IPS-15b (cell line): ENCODE data around the gene ATOH8.

Experiments
- H3K27me3 ChIP-seq: one replicate; pipeline ENCODE4 v1.6.1; 2013; ENCODE audit warnings: low read length; ENCODE audit not compliant: control insufficient read depth, insufficient read depth
- H3K36me3 ChIP-seq: one replicate; pipeline ENCODE4 v1.6.1; 2013; ENCODE audit warnings: low read length; ENCODE audit not compliant: control insufficient read depth, insufficient read depth
- H3K4me1 ChIP-seq: one replicate; pipeline ENCODE4 v1.6.1; 2013; ENCODE audit warnings: mild to moderate bottlenecking, low read length; ENCODE audit not compliant: control insufficient read depth, insufficient read depth
- H3K4me3 ChIP-seq: one replicate; pipeline ENCODE4 v1.5.1; 2013; ENCODE audit warnings: low read depth, low read length
- H3K9ac ChIP-seq: one replicate; pipeline ENCODE4 v1.6.1; 2013; ENCODE audit warnings: low read depth, mild to moderate bottlenecking, low read length
- H3K9me3 ChIP-seq: one replicate; pipeline ENCODE4 v1.6.1; 2013; ENCODE audit warnings: mild to moderate bottlenecking, low read length; ENCODE audit not compliant: control insufficient read depth, insufficient read depth

Gene ATOH8

DNA sequence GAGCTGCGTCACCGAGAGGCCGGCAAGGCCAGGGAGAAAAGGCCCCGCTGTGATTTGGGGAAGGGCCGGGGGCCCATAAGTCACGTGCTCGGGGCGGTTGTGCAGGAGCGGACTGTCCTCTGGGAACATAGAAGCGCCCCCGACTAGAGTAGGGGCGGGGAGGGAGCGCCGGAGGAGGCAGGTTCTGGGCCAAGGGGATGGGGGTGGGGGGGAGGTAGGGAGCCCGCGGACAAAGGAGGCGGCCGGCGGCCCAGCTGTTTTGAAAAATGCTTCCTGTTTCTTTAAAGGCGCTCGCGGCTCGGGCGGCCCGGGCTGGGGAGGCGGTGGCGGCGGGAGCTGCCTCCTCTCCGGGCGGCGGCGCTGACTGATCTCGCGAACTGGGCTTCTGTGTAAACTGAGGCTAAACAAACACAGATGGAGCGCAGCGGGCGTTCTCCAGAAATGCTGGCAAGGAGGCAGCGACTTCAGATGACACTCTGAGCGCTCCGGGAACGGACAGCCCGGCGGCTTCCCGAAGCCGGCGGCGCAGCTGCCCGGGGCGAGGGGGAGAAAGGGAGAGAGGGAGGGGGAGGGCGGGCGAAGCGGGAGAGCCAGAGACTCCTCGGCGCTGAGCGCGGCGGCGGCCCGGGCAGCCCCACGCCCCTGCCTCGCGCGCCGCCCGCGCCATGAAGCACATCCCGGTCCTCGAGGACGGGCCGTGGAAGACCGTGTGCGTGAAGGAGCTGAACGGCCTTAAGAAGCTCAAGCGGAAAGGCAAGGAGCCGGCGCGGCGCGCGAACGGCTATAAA is at the start of gene ATOH8:
TSS of gene ATOH8 (plus strand) at position 467 of the 788 bp plus-strand sequence. CDS start at position 666, 199 bp downstream.
- peaks cover 68% of the 10 kb centered on the region for H3K27me3 ChIP-seq
- H3K36me3 ChIP-seq: no peaks in the 10 kb centered on the region
- peak within 1 kb of the TSS; percentile 68 for H3K4me3 ChIP-seq
- H3K4me1 ChIP-seq: peaks cover 4% of the 10 kb centered on the region
- peak within 1 kb of the TSS; percentile 73 for H3K9ac ChIP-seq
- H3K9me3 ChIP-seq: no peaks in the 10 kb centered on the region

GRCh38 chr2:85704038-85704437 is 49.8 kb upstream of the ATOH8 start:
- Histone ChIP-seq H3K9me3 (no peaks in the 10 kb centered on the region), H3K9ac (no peak overlapping the region), H3K36me3 (no peaks in the 10 kb centered on the region), H3K4me1 (peaks cover 17% of the 10 kb centered on the region), H3K27me3 (peaks cover 3% of the 10 kb centered on the region), H3K4me3 (no peak overlapping the region)

GRCh38 chr2:85704800-85705679 is 48.8 kb upstream of the ATOH8 start:
- no peaks in the 10 kb centered on the region for H3K9me3 ChIP-seq
- H3K27me3 ChIP-seq: peaks cover 3% of the 10 kb centered on the region
- peaks cover 17% of the 10 kb centered on the region for H3K4me1 ChIP-seq
- H3K36me3 ChIP-seq: no peaks in the 10 kb centered on the region
- no peak overlapping the region for H3K9ac ChIP-seq
- no peak overlapping the region for H3K4me3 ChIP-seq

DNA sequence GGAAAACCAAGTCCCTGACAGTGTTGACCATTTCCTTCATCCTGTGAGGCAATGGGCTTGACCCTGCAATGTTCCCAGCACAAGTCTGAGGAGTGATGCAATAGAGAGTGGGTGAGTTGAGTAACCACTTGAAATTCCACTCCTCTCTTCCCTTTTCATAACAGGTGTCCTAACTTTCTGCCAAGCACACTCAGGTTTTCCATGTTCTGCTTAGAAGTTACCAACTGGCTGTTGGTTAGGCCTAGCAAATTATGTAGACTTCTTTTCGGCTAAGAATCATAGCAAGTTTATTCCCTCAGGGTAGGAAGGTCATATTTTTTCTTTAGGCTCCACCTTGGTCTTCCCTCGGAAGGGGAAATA is 48.1 kb upstream of the ATOH8 start:
- peaks cover 17% of the 10 kb centered on the region for H3K4me1 ChIP-seq
- H3K4me3 ChIP-seq: no peak overlapping the region
- H3K9ac ChIP-seq: no peak overlapping the region
- no peaks in the 10 kb centered on the region for H3K36me3 ChIP-seq
- peaks cover 3% of the 10 kb centered on the region for H3K27me3 ChIP-seq
- no peaks in the 10 kb centered on the region for H3K9me3 ChIP-seq

GRCh38 chr2:85706063-85706462 is 47.7 kb upstream of the ATOH8 start:
- Histone ChIP-seq H3K36me3 (no peaks in the 10 kb centered on the region), H3K9me3 (no peaks in the 10 kb centered on the region), H3K4me3 (no peak overlapping the region), H3K9ac (no peak overlapping the region), H3K4me1 (peaks cover 17% of the 10 kb centered on the region), H3K27me3 (peaks cover 3% of the 10 kb centered on the region)

DNA sequence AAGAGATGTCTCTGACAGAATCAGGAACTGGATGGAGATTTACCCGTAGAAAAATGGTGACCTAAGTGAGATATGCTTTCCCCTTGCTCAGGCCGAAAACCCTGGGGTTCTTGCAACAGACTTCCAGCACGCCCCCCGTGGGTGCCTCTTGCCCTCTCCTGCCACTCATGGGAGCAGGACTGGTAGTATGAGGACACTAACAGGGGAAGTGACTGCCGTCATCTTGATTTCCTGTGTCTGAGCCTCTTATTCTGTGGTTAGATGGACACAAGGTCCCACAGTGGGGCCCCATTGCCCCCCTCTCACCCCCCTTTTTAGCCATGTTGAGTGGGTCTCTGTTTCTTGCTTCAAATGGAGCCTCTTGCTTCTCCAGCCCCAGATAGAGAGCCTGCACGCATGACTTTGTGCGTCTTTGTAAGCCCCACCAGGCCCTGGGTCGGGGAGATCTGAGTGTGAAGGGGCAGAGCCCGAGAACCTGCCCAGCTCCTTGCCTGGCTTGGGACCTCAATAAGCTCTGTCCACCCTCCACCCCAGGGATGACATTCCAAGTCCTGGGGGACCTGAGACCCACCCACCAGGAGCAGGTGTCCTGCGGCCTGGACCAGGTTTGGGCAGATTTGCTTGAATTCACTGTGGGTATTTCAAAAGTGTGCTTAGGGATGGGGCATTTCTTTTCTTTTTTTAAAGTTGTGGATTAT is 47.0 kb upstream of the ATOH8 start:
- H3K4me3 ChIP-seq: no peak overlapping the region
- peaks cover 13% of the 10 kb centered on the region for H3K4me1 ChIP-seq
- no peak overlapping the region for H3K9ac ChIP-seq
- H3K27me3 ChIP-seq: peaks cover 3% of the 10 kb centered on the region
- H3K9me3 ChIP-seq: no peaks in the 10 kb centered on the region
- no peaks in the 10 kb centered on the region for H3K36me3 ChIP-seq

GRCh38 chr2:85707304-85707703 is 46.5 kb upstream of the ATOH8 start:
- no peaks in the 10 kb centered on the region for H3K9me3 ChIP-seq
- H3K36me3 ChIP-seq: no peaks in the 10 kb centered on the region
- peaks cover 3% of the 10 kb centered on the region for H3K27me3 ChIP-seq
- H3K4me1 ChIP-seq: peaks cover 8% of the 10 kb centered on the region
- no peak overlapping the region for H3K9ac ChIP-seq
- H3K4me3 ChIP-seq: no peak overlapping the region

- H3K4me1 ChIP-seq: peaks cover 4% of the 10 kb centered on the region
- no peaks in the 10 kb centered on the region for H3K36me3 ChIP-seq
- H3K4me3 ChIP-seq: no peak overlapping the region
- peaks cover 3% of the 10 kb centered on the region for H3K27me3 ChIP-seq
- no peak overlapping the region for H3K9ac ChIP-seq
- H3K9me3 ChIP-seq: no peaks in the 10 kb centered on the region
Measured at GRCh38 chr2:85708641-85709040, 45.1 kb upstream of the ATOH8 start.

DNA sequence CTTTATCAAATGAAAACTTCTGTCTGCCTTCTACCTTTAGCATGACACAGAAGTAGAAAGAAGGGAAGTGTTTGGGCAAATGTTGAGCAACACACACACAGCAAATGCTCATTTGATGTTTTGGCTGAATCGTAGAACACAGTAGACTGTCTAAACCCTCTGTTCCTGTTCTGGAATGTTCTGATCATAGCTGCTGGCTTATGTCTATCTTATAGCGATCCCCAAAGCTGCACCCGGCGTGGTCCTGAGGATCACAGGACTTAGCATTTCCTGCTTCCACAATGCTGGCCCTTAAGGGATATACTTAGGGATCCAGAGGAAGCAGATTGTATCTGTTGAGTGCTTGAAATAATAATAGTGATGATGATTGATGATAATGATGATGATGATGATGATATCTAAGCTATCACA is 44.4 kb upstream of the ATOH8 start:
- no peaks in the 10 kb centered on the region for H3K36me3 ChIP-seq
- H3K4me1 ChIP-seq: peaks cover 4% of the 10 kb centered on the region
- H3K27me3 ChIP-seq: peaks cover 3% of the 10 kb centered on the region
- H3K4me3 ChIP-seq: no peak overlapping the region
- no peaks in the 10 kb centered on the region for H3K9me3 ChIP-seq
- no peak overlapping the region for H3K9ac ChIP-seq

DNA sequence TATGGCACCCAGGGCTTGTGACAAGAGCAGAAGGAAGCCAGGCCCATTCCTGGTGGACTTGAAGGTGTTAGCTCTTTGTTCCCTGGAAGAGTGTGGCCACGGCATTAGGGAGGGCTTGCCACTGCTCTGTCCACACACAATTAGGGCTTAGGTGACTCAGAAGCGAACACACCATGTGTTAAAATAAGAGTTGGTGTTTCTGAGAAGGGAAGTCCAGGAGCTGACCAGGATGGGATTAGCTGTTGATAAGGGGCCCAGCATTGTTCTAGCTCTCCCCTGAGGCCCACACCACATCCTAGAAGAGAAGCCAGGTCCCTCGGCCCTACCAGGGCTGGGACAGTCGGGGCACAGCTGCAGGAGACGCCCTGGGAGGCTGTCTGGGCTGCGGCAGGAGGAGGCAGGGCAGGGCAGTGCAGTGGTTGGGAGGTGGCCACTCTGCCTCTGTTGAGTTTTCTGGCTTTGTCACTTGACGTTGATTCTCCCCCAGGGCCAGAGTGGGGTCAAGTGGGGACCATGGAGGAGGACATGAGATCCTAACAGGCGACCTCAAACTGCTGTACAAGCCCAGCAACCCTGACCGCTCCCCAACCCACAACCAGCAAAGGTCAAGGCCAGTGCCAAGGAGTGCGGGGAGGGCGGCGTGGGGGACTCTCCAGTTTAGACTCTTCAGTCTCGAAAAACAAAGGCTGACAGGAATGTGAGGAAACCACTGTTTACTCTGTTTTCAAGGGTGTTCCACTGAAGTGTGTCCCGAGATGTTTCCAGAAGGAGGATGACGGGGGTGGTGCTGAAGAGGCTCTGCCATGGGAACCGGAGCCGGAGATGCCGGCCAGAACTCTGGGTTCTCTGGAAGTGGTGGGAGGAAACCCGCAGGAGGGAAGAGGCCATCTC is 42.9 kb upstream of the ATOH8 start:
- Histone ChIP-seq H3K4me1 (no peaks in the 10 kb centered on the region), H3K9ac (no peak overlapping the region), H3K36me3 (no peaks in the 10 kb centered on the region), H3K4me3 (no peak overlapping the region), H3K9me3 (no peaks in the 10 kb centered on the region), H3K27me3 (peaks cover 3% of the 10 kb centered on the region)

- H3K4me3 ChIP-seq: no peak overlapping the region
Measured at GRCh38 chr2:85711578-85712060, 42.2 kb upstream of the ATOH8 start.

More at GRCh38 chr2:85711578-85712060, 42.2 kb upstream of the ATOH8 start:
- H3K4me1 ChIP-seq: no peaks in the 10 kb centered on the region
- H3K9me3 ChIP-seq: no peaks in the 10 kb centered on the region
- peaks cover 1% of the 10 kb centered on the region for H3K27me3 ChIP-seq
- no peak overlapping the region for H3K9ac ChIP-seq
- no peaks in the 10 kb centered on the region for H3K36me3 ChIP-seq
